KMS-11 (cell line): ENCODE measurements around the gene TMEM176B.

Source experiments
- H2AFZ ChIP-seq: fragments of 200-600 bp; sonication (generic); 2 replicates; pipeline ENCODE4 v1.6.1; 2016; ENCODE audit warnings: antibody characterized with exemption, mixed run types, low read depth
- H3K27ac ChIP-seq: fragments of 200-600 bp; sonication (generic); 2 replicates; pipeline ENCODE4 v1.6.1; 2016; ENCODE audit warnings: mild to moderate bottlenecking, mixed run types
- H3K27me3 ChIP-seq: fragments of 200-600 bp; sonication (generic); 2 replicates; pipeline ENCODE4 v1.6.1; 2017; ENCODE audit warnings: mild to moderate bottlenecking, low read depth, mixed run types, moderate library complexity; ENCODE audit not compliant: insufficient read depth
- H3K36me3 ChIP-seq: fragments of 200-600 bp; sonication (generic); 2 replicates; pipeline ENCODE4 v1.6.1; 2017; ENCODE audit warnings: mild to moderate bottlenecking, mixed run types; ENCODE audit not compliant: insufficient read depth
- H3K4me1 ChIP-seq: fragments of 200-600 bp; sonication (generic); 2 replicates; pipeline ENCODE4 v1.6.1; 2016; ENCODE audit warnings: mild to moderate bottlenecking, low read depth, mixed run types; ENCODE audit not compliant: poor library complexity, severe bottlenecking
- H3K4me2 ChIP-seq: fragments of 200-600 bp; sonication (generic); 2 replicates; pipeline ENCODE4 v1.7.0; 2016; ENCODE audit warnings: mild to moderate bottlenecking, mixed run types
- H3K4me3 ChIP-seq: fragments of 200-600 bp; sonication (generic); IDR thresholded peaks from 2 replicates; pipeline ENCODE4 v1.6.1; 2017; ENCODE audit warnings: low read depth, low read length, mixed read lengths; ENCODE audit not compliant: insufficient read depth
- H3K79me2 ChIP-seq: fragments of 200-600 bp; sonication (generic); 2 replicates; pipeline ENCODE4 v1.6.1; 2016; ENCODE audit warnings: low read depth, mixed run types; ENCODE audit not compliant: insufficient read depth
- H3K9ac ChIP-seq: fragments of 200-600 bp; sonication (generic); 2 replicates; pipeline ENCODE4 v1.6.1; 2016; ENCODE audit warnings: mild to moderate bottlenecking, mixed run types
- H4K20me1 ChIP-seq: fragments of 200-600 bp; sonication (generic); 2 replicates; pipeline ENCODE4 v1.6.1; 2016; ENCODE audit warnings: mild to moderate bottlenecking, mixed run types; ENCODE audit not compliant: insufficient read depth
- CTCF ChIP-seq: fragments of 200-600 bp; sonication (generic); conservative IDR thresholded peaks from 2 replicates; pipeline ENCODE4 v1.6.1; 2017; ENCODE audit warnings: low read depth, mild to moderate bottlenecking, antibody characterized with exemption, low read length, moderate library complexity, mixed read lengths

Gene TMEM176B

DNA sequence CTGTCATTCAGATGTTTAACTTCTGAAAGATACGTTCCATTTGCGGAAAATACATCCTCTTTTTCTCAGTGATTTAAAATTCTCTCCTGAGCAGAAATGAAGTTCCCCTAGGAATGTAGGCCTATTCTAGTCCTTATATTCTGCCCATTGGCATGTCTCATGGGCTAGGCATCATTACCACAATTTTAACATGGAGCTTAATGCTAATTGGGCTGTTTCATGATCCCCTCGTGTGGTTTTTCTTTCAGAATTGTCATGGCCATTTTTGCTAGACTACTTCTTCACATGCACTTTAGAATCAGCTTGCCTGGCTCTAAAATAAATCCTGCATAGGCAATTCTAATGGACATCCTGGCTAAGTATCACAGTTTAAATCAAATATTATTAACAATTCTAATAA lies 1.0 kb downstream of the TMEM176B start:
- Histone ChIP-seq H3K36me3 (no peaks in the 10 kb centered on the region), H4K20me1 (no peaks in the 10 kb centered on the region), H3K9ac (no peak overlapping the region), H3K27me3 (no peaks in the 10 kb centered on the region), H3K27ac (no peak overlapping the region), H3K4me1 (no peaks in the 10 kb centered on the region), H3K4me3 (no peak overlapping the region), H3K4me2 (no peak overlapping the region), H3K79me2 (no peaks in the 10 kb centered on the region), H2AFZ (no peak overlapping the region)
- TF ChIP-seq CTCF, result no peak

DNA sequence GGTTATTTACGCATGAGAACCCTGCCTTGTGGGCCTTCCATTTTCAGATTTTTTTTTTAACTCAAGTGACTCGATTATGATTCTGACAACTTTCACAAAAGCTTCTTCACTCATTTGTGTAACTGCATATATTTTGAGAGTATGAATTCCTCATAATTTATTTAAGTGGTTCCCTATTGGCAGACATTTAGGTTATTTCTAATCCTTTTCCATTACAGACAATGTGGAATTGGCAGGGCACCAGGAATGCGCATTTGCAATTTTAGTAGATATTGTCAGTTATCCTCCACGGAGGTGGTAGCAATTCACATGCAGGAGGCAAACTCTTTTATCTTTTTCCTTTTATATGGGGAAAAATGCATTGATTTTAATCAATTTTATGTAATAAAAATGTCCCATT lies 2.5 kb downstream of the TMEM176B start:
- H3K9ac ChIP-seq, result no peak overlapping the region
- H2AFZ ChIP-seq, result no peak overlapping the region
- H3K4me1 ChIP-seq, result no peaks in the 10 kb centered on the region
- no peaks in the 10 kb centered on the region for H3K79me2 ChIP-seq
- no peak for TF ChIP-seq CTCF
- H4K20me1 ChIP-seq, result no peaks in the 10 kb centered on the region
- no peaks in the 10 kb centered on the region for H3K36me3 ChIP-seq
- no peak overlapping the region for H3K27ac ChIP-seq
- no peak overlapping the region for H3K4me2 ChIP-seq
- no peaks in the 10 kb centered on the region for H3K27me3 ChIP-seq
- no peak overlapping the region for H3K4me3 ChIP-seq

GRCh38 chr7:150793569-150794238 lies 6.5 kb downstream of the TMEM176B start:
- no peaks in the 10 kb centered on the region for H3K36me3 ChIP-seq
- H3K4me1 ChIP-seq, result no peaks in the 10 kb centered on the region
- no peak overlapping the region for H3K4me2 ChIP-seq
- no peak for TF ChIP-seq CTCF
- H2AFZ ChIP-seq, result no peak overlapping the region
- H3K27me3 ChIP-seq, result no peaks in the 10 kb centered on the region; the same call in 1 of the 2 replicates
- H3K4me3 ChIP-seq, result no peak overlapping the region
- no peaks in the 10 kb centered on the region for H3K79me2 ChIP-seq
- no peak overlapping the region for H3K9ac ChIP-seq
- no peaks in the 10 kb centered on the region for H4K20me1 ChIP-seq
- H3K27ac ChIP-seq, result no peak overlapping the region

GRCh38 chr7:150791746-150792452 lies 8.3 kb downstream of the TMEM176B start:
- Histone ChIP-seq H3K27ac (no peak overlapping the region), H3K4me3 (no peak overlapping the region), H4K20me1 (no peaks in the 10 kb centered on the region), H3K4me2 (no peak overlapping the region), H2AFZ (no peak overlapping the region), H3K9ac (no peak overlapping the region), H3K27me3 (no peaks in the 10 kb centered on the region; the same call in 1 of the 2 replicates), H3K4me1 (no peaks in the 10 kb centered on the region), H3K79me2 (no peaks in the 10 kb centered on the region), H3K36me3 (no peaks in the 10 kb centered on the region)
- no peak for TF ChIP-seq CTCF
